Measurements from ENCODE around the gene CHMP6.

The CHMP6 gene

GRCh38 chr17:80981929-80982425 lies 9.7 kb upstream of the CHMP6 start:
- in situ Hi-C loops (cut with HindIII; ENCODE audit: low pct_ligation_motif_present, low sequenced_read_pairs) = no loop called here
- Histone ChIP-seq H3K27me3 (replicated peaks) (no peaks in the 10 kb centered on the region), H3K27ac (no peak overlapping the region), H3K36me3 (replicated peaks) (no peaks in the 10 kb centered on the region), H3K4me3 (ENCODE audit: low read depth, low read length) (no peak overlapping the region)
- no peak for TF ChIP-seq CTCF (IDR thresholded peaks at IDR 0.05; ENCODE audit: low read depth, low read length, missing control alignments)
- DNase-seq = no peak

GRCh38 chr17:80982426-80982974 lies 9.1 kb upstream of the CHMP6 start:
- Histone ChIP-seq H3K27me3 (replicated peaks) (no peaks in the 10 kb centered on the region), H3K4me3 (ENCODE audit: low read depth, low read length) (no peak overlapping the region), H3K36me3 (replicated peaks) (no peaks in the 10 kb centered on the region), H3K27ac (no peak overlapping the region)
- in situ Hi-C loops (cut with HindIII; ENCODE audit: low pct_ligation_motif_present, low sequenced_read_pairs) = no loop called here
- TF ChIP-seq CTCF (IDR thresholded peaks at IDR 0.05; ENCODE audit: low read depth, low read length, missing control alignments) = no peak
- DNase-seq = no peak

GRCh38 chr17:80983545-80983944 lies 8.1 kb upstream of the CHMP6 start:
- Histone ChIP-seq H3K27me3 (replicated peaks) (no peaks in the 10 kb centered on the region), H3K27ac (no peak overlapping the region), H3K4me3 (ENCODE audit: low read depth, low read length) (no peak overlapping the region), H3K36me3 (replicated peaks) (no peaks in the 10 kb centered on the region)
- no peak for TF ChIP-seq CTCF (IDR thresholded peaks at IDR 0.05; ENCODE audit: low read depth, low read length, missing control alignments)
- DNase-seq = no peak
- in situ Hi-C loops (cut with HindIII; ENCODE audit: low pct_ligation_motif_present, low sequenced_read_pairs) = no loop called here

GRCh38 chr17:80984749-80985148 lies 6.9 kb upstream of the CHMP6 start:
- peak; percentile 68 for TF ChIP-seq CTCF (IDR thresholded peaks at IDR 0.05; ENCODE audit: low read depth, low read length, missing control alignments)
- in situ Hi-C loops (cut with HindIII; ENCODE audit: low pct_ligation_motif_present, low sequenced_read_pairs) = no loop called here
- Histone ChIP-seq H3K27me3 (replicated peaks) (no peaks in the 10 kb centered on the region), H3K36me3 (replicated peaks) (no peaks in the 10 kb centered on the region), H3K27ac (peak overlapping the region; percentile 34), H3K4me3 (ENCODE audit: low read depth, low read length) (no peak overlapping the region)
- DNase-seq = peak; percentile 88

GRCh38 chr17:80986046-80986445 lies 5.6 kb upstream of the CHMP6 start:
- no peak for DNase-seq
- no peak overlapping the region for H3K4me3 ChIP-seq (ENCODE audit: low read depth, low read length)
- H3K27me3 ChIP-seq (replicated peaks) = no peaks in the 10 kb centered on the region
- TF ChIP-seq CTCF (IDR thresholded peaks at IDR 0.05; ENCODE audit: low read depth, low read length, missing control alignments) = no peak
- H3K27ac ChIP-seq = no peak overlapping the region
- in situ Hi-C loops (cut with HindIII; ENCODE audit: low pct_ligation_motif_present, low sequenced_read_pairs) = no loop called here
- no peaks in the 10 kb centered on the region for H3K36me3 ChIP-seq (replicated peaks)
